HG03439 (cell line): Measurements from ENCODE around the gene PNMA6E.

Experiments used
- ATAC-seq: cut with Tn5 transposase; IDR thresholded peaks from one replicate; pipeline ENCODE4 v1.9.1; 2021; ENCODE audit warnings: mild to moderate bottlenecking, moderate library complexity; ENCODE audit not compliant: unreplicated experiment

The PNMA6E gene

GRCh38 chrX:153401133-153401764 is at the start of gene PNMA6E:
Gene PNMA6E, minus strand, starts transcription at chrX:153401350. Its CDS starts 2,501 bp downstream, at chrX:153398849.
- no peak for ATAC-seq

GRCh38 chrX:153450949-153451277 is 49.8 kb upstream of the PNMA6E start:
- ATAC-seq, result no peak

GRCh38 chrX:153450114-153450948 is 49.2 kb upstream of the PNMA6E start:
- ATAC-seq, result no peak

- ATAC-seq, result no peak
Measured at GRCh38 chrX:153449368-153450113, 48.4 kb upstream of the PNMA6E start.

GRCh38 chrX:153448556-153449367 is 47.6 kb upstream of the PNMA6E start:
- ATAC-seq, result no peak

- ATAC-seq, result no peak
Measured at GRCh38 chrX:153447581-153447960, 46.4 kb upstream of the PNMA6E start.

- ATAC-seq, result no peak
Measured at GRCh38 chrX:153446950-153447580, 45.9 kb upstream of the PNMA6E start.

GRCh38 chrX:153446636-153446936 is 45.4 kb upstream of the PNMA6E start:
- ATAC-seq, result no peak

GRCh38 chrX:153445856-153446635 is 44.9 kb upstream of the PNMA6E start, which contains the start of gene TREX2:
Gene TREX2, minus strand, starts transcription at chrX:153446056. Its CDS starts 626 bp downstream, at chrX:153445430.
- no peak for ATAC-seq

GRCh38 chrX:153445106-153445855 is 44.1 kb upstream of the PNMA6E start:
- no peak for ATAC-seq

GRCh38 chrX:153444333-153445011 is 43.3 kb upstream of the PNMA6E start:
- no peak for ATAC-seq

GRCh38 chrX:153443476-153444332 is 42.6 kb upstream of the PNMA6E start:
- no peak for ATAC-seq

- no peak for ATAC-seq
Measured at GRCh38 chrX:153442463-153442862, 41.3 kb upstream of the PNMA6E start.

- ATAC-seq, result no peak
Measured at GRCh38 chrX:153441981-153442380, 40.8 kb upstream of the PNMA6E start.

GRCh38 chrX:153441296-153441695 is 40.1 kb upstream of the PNMA6E start:
- no peak for ATAC-seq

GRCh38 chrX:153440556-153441135 is 39.5 kb upstream of the PNMA6E start:
- ATAC-seq, result no peak

GRCh38 chrX:153439977-153440376 is 38.8 kb upstream of the PNMA6E start:
- ATAC-seq, result no peak
